A549 (cell line): ENCODE measurements around the gene FAM219B. TPM values are rescaled to one million over a fixed set of nuclear protein-coding genes. Genes with fewer than 3 reads are reported as not detected.

Experiments
- ATAC-seq, 2 experiments: fragments of 200-7000 bp in 1 of 2; fragments of >200 bp in 1 of 2; cut with Nextera tagmentation in 1 of 2; cut with Tn5 transposase in 1 of 2; 3 replicates each; pipeline versions ENCODE4 v1.8.0 to v1.9.1; 2018 to 2020; ENCODE audit warnings: mild to moderate bottlenecking in 1 of 2, moderate library complexity in 1 of 2
- CTCF ChIA-PET: fragments of 300-600 bp; sonication (Branson Sonifier 250); formaldehyde crosslinking; extraction: SDS; loops from one replicate; lab custom pipeline; 2021; ENCODE audit warnings: antibody characterized with exemption, inconsistent platforms; lab: Yijun Ruan, JAX
- POLR2A ChIA-PET: fragments of 350-600 bp; formaldehyde crosslinking; extraction: SDS; loops from one replicate; lab custom pipeline; 2021; ENCODE audit warnings: antibody characterized with exemption, inconsistent platforms; lab: Yijun Ruan, JAX
- DNase-seq, 2 experiments: peaks; one replicate each; pipeline versions ENCODE4 v3.0.0 to v3.0.0-alpha.2; 2011 to 2016; ENCODE audit warnings: low read depth in 1 of 2, low spot score in 1 of 2
- FAIRE-seq: peaks from 2 replicates; lab custom pipeline; 2011; peaks lifted over from hg19 to GRCh38; lab: Jason Lieb, UNC
- H3K27ac ChIP-seq, 2 experiments: fragments of >200 bp; sonication (Bioruptor Twin); formaldehyde crosslinking; 3 replicates each; pipeline ENCODE4 v1.5.1; 2016 to 2017
- H3K4me1 ChIP-seq: fragments of >200 bp; sonication (Bioruptor Twin); formaldehyde crosslinking; 3 replicates; pipeline ENCODE4 v1.6.1; 2016
- H3K4me2 ChIP-seq: fragments of >200 bp; sonication (Bioruptor Twin); formaldehyde crosslinking; 3 replicates; pipeline ENCODE4 v1.6.1; 2016
- H3K4me3 ChIP-seq: fragments of >200 bp; sonication (Bioruptor Twin); formaldehyde crosslinking; 3 replicates; pipeline ENCODE4 v1.5.1; 2016
- H3K9me3 ChIP-seq: fragments of >200 bp; sonication (Bioruptor Twin); formaldehyde crosslinking; 3 replicates; pipeline ENCODE4 v1.6.1; 2016
- CBX2 ChIP-seq: fragments of 200-600 bp; sonication (generic); IDR thresholded peaks from 2 replicates; pipeline ENCODE4 v1.6.1; 2016; ENCODE audit warnings: low read depth, mild to moderate bottlenecking, borderline replicate concordance
- CBX8 ChIP-seq: fragments of 200-600 bp; sonication (generic); IDR thresholded peaks from 2 replicates; pipeline ENCODE4 v1.6.1; 2016
- CEBPB ChIP-seq, 2 experiments: fragments of >200 bp in 1 of 2; sonication (Bioruptor Twin) in 1 of 2; formaldehyde crosslinking in 1 of 2; IDR thresholded peaks; 2 replicates each; pipeline ENCODE4 v1.6.1; 2012 to 2016
- CHD4 ChIP-seq: fragments of 200-600 bp; sonication (generic); IDR thresholded peaks from 2 replicates; pipeline ENCODE4 v1.6.1; 2016; ENCODE audit warnings: antibody characterized with exemption, mild to moderate bottlenecking, borderline replicate concordance
- EP300 ChIP-seq, 2 experiments: fragments of >200 bp; sonication (Bioruptor Twin); formaldehyde crosslinking; IDR thresholded peaks; 2 replicates in 1 of 2; 3 replicates in 1 of 2; pipeline ENCODE4 v1.6.1; 2016 to 2017
- ESRRA ChIP-seq: fragments of 150-350 bp; IDR thresholded peaks from 2 replicates; pipeline ENCODE4 v1.6.1; 2014; ENCODE audit warnings: mild to moderate bottlenecking, low read length, borderline replicate concordance
- HDAC2 ChIP-seq: fragments of 200-600 bp; sonication (generic); IDR thresholded peaks from 2 replicates; pipeline ENCODE4 v1.6.1; 2016
- HEYL ChIP-seq: fragments of 250-450 bp; sonication (Bioruptor Pico); IDR thresholded peaks from 2 replicates; pipeline ENCODE4 v1.8.0; 2021; ENCODE audit warnings: mild to moderate bottlenecking, moderate library complexity
- HOXA7 ChIP-seq: fragments of 250-450 bp; sonication (Bioruptor Pico); IDR thresholded peaks from 2 replicates; pipeline ENCODE4 v1.5.0; 2020; ENCODE audit warnings: mild to moderate bottlenecking, moderate library complexity
- HOXB13 ChIP-seq: fragments of 250-450 bp; sonication (Bioruptor Pico); IDR thresholded peaks from 2 replicates; pipeline ENCODE4 v1.5.0; 2020; ENCODE audit warnings: low read depth, mild to moderate bottlenecking, moderate library complexity
- JUN ChIP-seq, 2 experiments: fragments of >200 bp; sonication (Bioruptor Twin); formaldehyde crosslinking; IDR thresholded peaks; 2 replicates in 1 of 2; 3 replicates in 1 of 2; pipeline ENCODE4 v1.6.1; 2016 to 2017
- KDM5A ChIP-seq: fragments of 200-600 bp; sonication (generic); IDR thresholded peaks from 2 replicates; pipeline ENCODE4 v1.6.1; 2016; ENCODE audit warnings: antibody characterized with exemption, mild to moderate bottlenecking
- MAFK ChIP-seq: fragments of 450-650 bp; IDR thresholded peaks from 2 replicates; pipeline ENCODE4 v1.6.1; 2014; ENCODE audit not compliant: partially characterized antibody
- MAZ ChIP-seq: fragments of 150-350 bp; IDR thresholded peaks from 2 replicates; pipeline ENCODE4 v1.6.1; 2014; ENCODE audit warnings: antibody characterized with exemption, low read depth, low read length, borderline replicate concordance
- POLR2A ChIP-seq: IDR thresholded peaks from 2 replicates; pipeline ENCODE4 v1.6.1; 2012; ENCODE audit warnings: mild to moderate bottlenecking, low read length
- RARB ChIP-seq: fragments of 250-450 bp; sonication (Bioruptor Pico); IDR thresholded peaks from 2 replicates; pipeline ENCODE4 v1.8.0; 2021; ENCODE audit warnings: mild to moderate bottlenecking, moderate library complexity
- RFX5 ChIP-seq: fragments of 450-650 bp; IDR thresholded peaks from 2 replicates; pipeline ENCODE4 v1.7.1; 2014; ENCODE audit warnings: antibody characterized with exemption, mild to moderate bottlenecking, moderate library complexity
- RNF2 ChIP-seq: fragments of 200-600 bp; sonication (generic); IDR thresholded peaks from 2 replicates; pipeline ENCODE4 v1.6.1; 2016; ENCODE audit warnings: low read depth, mild to moderate bottlenecking, antibody characterized with exemption, moderate library complexity, borderline replicate concordance
- SMC3 ChIP-seq: fragments of >200 bp; sonication (Bioruptor Twin); formaldehyde crosslinking; IDR thresholded peaks from 3 replicates; pipeline ENCODE4 v1.6.1; 2018; ENCODE audit warnings: inconsistent platforms
- SREBF2 ChIP-seq: fragments of 450-650 bp; IDR thresholded peaks from 2 replicates; pipeline ENCODE4 v1.6.1; 2014; ENCODE audit warnings: mild to moderate bottlenecking, moderate library complexity
- TFCP2L1 ChIP-seq: fragments of 250-450 bp; sonication (Bioruptor Pico); IDR thresholded peaks from 2 replicates; pipeline ENCODE4 v1.5.0; 2021; ENCODE audit warnings: mild to moderate bottlenecking
- TP53 ChIP-seq: fragments of 250-450 bp; sonication (Bioruptor Pico); IDR thresholded peaks from 2 replicates; pipeline ENCODE4 v1.5.0; 2021; ENCODE audit warnings: mild to moderate bottlenecking, moderate library complexity
- ZC3H11A ChIP-seq: fragments of 450-650 bp; IDR thresholded peaks from 2 replicates; pipeline ENCODE4 v1.6.1; 2014; ENCODE audit warnings: antibody characterized with exemption, mild to moderate bottlenecking
- ZFP36 ChIP-seq: fragments of 450-650 bp; IDR thresholded peaks from 2 replicates; pipeline ENCODE4 v1.6.1; 2014; ENCODE audit warnings: borderline replicate concordance; ENCODE audit not compliant: partially characterized antibody
- ZSCAN20 ChIP-seq: fragments of 250-450 bp; sonication (Bioruptor Pico); IDR thresholded peaks from 2 replicates; pipeline ENCODE4 v1.8.0; 2022; ENCODE audit warnings: mild to moderate bottlenecking, moderate library complexity
- WGBS: methylation state at CpG from one replicate; pipeline ENCODE4 v1.1.6; 2017; ENCODE audit errors: missing lambda C conversion rate; 5-methylcytosine and 5-hydroxymethylcytosine counted together
- polyA plus RNA-seq, 4 experiments: library from polyadenylated mRNA; depleted of rRNA in 3 of 4; stranded (reverse); fragments of >200 nt; fragmentation: RNase III in 1 of 4; extraction: RNeasy Plus Mini Kit Qiagen cat#74134 plus additional on column Dnase treatment in 1 of 4; gene quantifications; 2 replicates in 3 of 4; 3 replicates in 1 of 4; pipeline ENCODE4 v1.2.3, GENCODE V29; 2011 to 2017
- TF ChIP-seq, protein P1 (sequence below): fragments of >200 bp; sonication (Bioruptor Twin); formaldehyde crosslinking; IDR thresholded peaks from 2 replicates; pipeline ENCODE4 v1.6.1; 2016
- TF ChIP-seq, protein P2 (sequence below): fragments of 250-450 bp; sonication (Bioruptor Pico); IDR thresholded peaks from 2 replicates; pipeline ENCODE4 v1.5.0; 2020; ENCODE audit warnings: low read depth, mild to moderate bottlenecking, moderate library complexity
- TF ChIP-seq, protein P3 (sequence below): IDR thresholded peaks from 2 replicates; pipeline ENCODE4 v1.6.1; 2012

FAM219B gene
- polyA plus RNA-seq, 2 of the 4 experiments (the other 2 are of a cell fraction) = 36.9 to 46.2 TPM

DNA sequence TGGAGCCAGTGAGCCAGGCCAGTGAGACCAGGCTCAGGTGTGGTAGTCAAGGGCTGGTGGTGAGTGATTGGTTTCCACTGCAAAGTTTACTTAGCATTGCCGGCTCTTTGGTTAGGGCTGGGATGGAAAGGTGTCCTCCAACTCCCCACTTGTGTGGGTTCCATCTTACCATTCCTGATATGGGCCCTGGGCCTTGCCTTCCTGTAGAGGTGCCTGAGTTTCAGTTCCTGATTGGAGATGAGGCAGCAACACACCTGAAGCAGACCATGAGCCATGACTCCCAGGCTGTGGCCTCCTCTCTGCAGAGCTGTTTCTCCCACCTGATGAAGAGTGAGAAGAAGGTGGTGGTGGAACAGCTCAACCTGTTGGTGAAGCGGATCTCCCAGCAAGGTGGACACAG lies 13.7 kb downstream of the FAM219B start:
- ATAC-seq (no peak), FAIRE-seq (no peak), DNase-seq (no peak)
- no peaks in the 10 kb centered on the region for H3K9me3 ChIP-seq
- ChIA-PET POLR2A (interaction anchor here (1.2 kb wide), 1 partner anchor 14 kb away, joined by 3 read pairs; no protein-coding TSS in a partner anchor), CTCF (interaction anchor here (1.3 to 9.2 kb wide), 2 partner anchors 8 to 57 kb away, joined by 5 to 92 read pairs; no protein-coding TSS in a partner anchor)
- WGBS = 94% methylated on average over 2 of the region's 2 CpGs
- no peak overlapping the region for H3K27ac ChIP-seq
- no peak overlapping the region for H3K4me3 ChIP-seq
- H3K4me2 ChIP-seq = no peak overlapping the region
- H3K4me1 ChIP-seq = peaks cover 9% of the 10 kb centered on the region; the same call in 1 of the 3 replicates
- no peak for TF ChIP-seq ZFP36
- TF ChIP-seq, protein P1, sequence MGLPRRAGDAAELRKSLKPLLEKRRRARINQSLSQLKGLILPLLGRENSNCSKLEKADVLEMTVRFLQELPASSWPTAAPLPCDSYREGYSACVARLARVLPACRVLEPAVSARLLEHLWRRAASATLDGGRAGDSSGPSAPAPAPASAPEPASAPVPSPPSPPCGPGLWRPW = no peak
- no peak for TF ChIP-seq CBX8
- no peak for TF ChIP-seq CBX2
- TF ChIP-seq RFX5 = no peak
- TF ChIP-seq RNF2 = no peak
- TF ChIP-seq ZSCAN20 = no peak
- no peak for TF ChIP-seq JUN (IDR thresholded peaks at IDR 0.05)
- TF ChIP-seq MAFK = no peak
- no peak for TF ChIP-seq HOXA7 (CRISPR knock-in tag)
- no peak for TF ChIP-seq TP53 (CRISPR knock-in tag)
- no peak for TF ChIP-seq CEBPB (IDR thresholded peaks at IDR 0.05)

DNA sequence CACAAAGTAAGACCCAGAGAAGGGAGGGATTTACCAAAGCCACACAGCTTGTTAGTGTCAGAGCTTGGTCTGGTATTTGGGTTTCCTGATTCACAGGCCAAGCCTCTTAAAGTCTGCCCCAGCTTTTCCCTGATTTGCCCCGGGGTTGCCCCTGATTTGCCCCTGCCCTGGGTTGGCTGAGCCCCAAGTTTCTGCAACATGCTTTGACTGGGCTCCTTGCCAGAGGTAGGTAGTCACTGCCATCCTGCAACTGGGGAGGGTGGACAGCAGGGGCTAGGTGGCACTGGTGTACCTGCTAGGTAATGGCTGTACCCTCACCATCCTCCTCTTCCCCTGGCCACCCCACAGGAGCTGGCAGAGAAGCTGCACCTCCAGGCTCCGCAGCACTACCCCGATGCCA lies 14.3 kb downstream of the FAM219B start:
- H3K4me1 ChIP-seq = peaks cover 9% of the 10 kb centered on the region; the same call in 1 of the 3 replicates
- DNase-seq = no peak
- WGBS = 71% methylated on average over 3 of the region's 3 CpGs
- ChIA-PET POLR2A (interaction anchor here (0.7 to 1.2 kb wide), 2 partner anchors 15 to 48 kb away, joined by 3 read pairs; no protein-coding TSS in a partner anchor), CTCF (interaction anchor here (9.2 kb wide), 1 partner anchor 9 kb away, joined by 92 read pairs; no protein-coding TSS in a partner anchor)
- H3K4me3 ChIP-seq = no peak overlapping the region
- no peaks in the 10 kb centered on the region for H3K9me3 ChIP-seq
- no peak for FAIRE-seq
- no peak for ATAC-seq
- TF ChIP-seq POLR2A = no peak
- TF ChIP-seq SMC3 = no peak
- TF ChIP-seq HDAC2 = no peak
- no peak overlapping the region for H3K27ac ChIP-seq
- no peak overlapping the region for H3K4me2 ChIP-seq

DNA sequence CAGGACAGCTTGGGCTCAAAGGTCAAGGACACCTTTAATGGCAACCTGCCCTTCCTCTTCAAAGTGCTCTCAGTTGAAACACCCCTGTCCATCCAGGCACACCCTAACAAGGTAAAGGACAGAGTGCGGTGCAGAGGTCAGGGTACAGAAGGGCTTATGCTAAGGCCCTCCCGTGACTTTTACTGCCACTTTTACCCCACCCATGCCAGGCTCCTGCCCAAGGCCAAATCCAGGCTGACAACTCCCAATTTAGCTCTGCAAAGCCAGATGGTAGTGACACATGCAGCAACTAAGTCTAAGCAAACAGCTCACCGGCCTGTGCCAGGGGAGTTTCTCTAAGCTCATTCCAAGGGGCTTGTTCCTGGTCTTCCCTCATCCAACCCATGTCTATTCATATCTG lies 15.2 kb downstream of the FAM219B start:
- TF ChIP-seq, protein P2, sequence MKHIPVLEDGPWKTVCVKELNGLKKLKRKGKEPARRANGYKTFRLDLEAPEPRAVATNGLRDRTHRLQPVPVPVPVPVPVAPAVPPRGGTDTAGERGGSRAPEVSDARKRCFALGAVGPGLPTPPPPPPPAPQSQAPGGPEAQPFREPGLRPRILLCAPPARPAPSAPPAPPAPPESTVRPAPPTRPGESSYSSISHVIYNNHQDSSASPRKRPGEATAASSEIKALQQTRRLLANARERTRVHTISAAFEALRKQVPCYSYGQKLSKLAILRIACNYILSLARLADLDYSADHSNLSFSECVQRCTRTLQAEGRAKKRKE (CRISPR knock-in tag) = no peak
- TF ChIP-seq EP300 (IDR thresholded peaks at IDR 0.05) (no peak), ZFP36 (no peak), TFCP2L1 (CRISPR knock-in tag) (no peak), HEYL (no peak), MAZ (no peak), CEBPB (IDR thresholded peaks at IDR 0.05) (no peak), HOXB13 (CRISPR knock-in tag) (no peak), RARB (CRISPR knock-in tag) (no peak), KDM5A (no peak), SREBF2 (no peak), ZC3H11A (no peak), SMC3 (no peak), HOXA7 (CRISPR knock-in tag) (no peak), ZSCAN20 (no peak), CHD4 (no peak), ESRRA (no peak)
- TF ChIP-seq, protein P3, sequence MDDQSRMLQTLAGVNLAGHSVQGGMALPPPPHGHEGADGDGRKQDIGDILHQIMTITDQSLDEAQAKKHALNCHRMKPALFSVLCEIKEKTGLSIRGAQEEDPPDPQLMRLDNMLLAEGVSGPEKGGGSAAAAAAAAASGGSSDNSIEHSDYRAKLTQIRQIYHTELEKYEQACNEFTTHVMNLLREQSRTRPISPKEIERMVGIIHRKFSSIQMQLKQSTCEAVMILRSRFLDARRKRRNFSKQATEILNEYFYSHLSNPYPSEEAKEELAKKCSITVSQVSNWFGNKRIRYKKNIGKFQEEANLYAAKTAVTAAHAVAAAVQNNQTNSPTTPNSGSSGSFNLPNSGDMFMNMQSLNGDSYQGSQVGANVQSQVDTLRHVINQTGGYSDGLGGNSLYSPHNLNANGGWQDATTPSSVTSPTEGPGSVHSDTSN = no peak
- ChIA-PET POLR2A (no interaction called here), CTCF (interaction anchor here (0.7 to 9.2 kb wide), 2 partner anchors 9 to 36 kb away, joined by 4 to 92 read pairs; no protein-coding TSS in a partner anchor)
- FAIRE-seq (no peak), DNase-seq (no peak), ATAC-seq (no peak)
- no peak overlapping the region for H3K4me3 ChIP-seq
- H3K9me3 ChIP-seq = no peaks in the 10 kb centered on the region
- H3K27ac ChIP-seq = no peak overlapping the region
- peaks cover 9% of the 10 kb centered on the region; the same call in 1 of the 3 replicates for H3K4me1 ChIP-seq
- 87% methylated on average over 3 of the region's 3 CpGs for WGBS
- no peak overlapping the region for H3K4me2 ChIP-seq
